HPDE6-E6E7 (cell line): ENCODE measurements around the gene MAPKAPK2.

Source experiments
- DNase-seq: peaks from one replicate; pipeline ENCODE4 v3.0.0; 2011; ENCODE audit warnings: missing footprints; ENCODE audit errors: extremely low spot score

Gene MAPKAPK2

DNA sequence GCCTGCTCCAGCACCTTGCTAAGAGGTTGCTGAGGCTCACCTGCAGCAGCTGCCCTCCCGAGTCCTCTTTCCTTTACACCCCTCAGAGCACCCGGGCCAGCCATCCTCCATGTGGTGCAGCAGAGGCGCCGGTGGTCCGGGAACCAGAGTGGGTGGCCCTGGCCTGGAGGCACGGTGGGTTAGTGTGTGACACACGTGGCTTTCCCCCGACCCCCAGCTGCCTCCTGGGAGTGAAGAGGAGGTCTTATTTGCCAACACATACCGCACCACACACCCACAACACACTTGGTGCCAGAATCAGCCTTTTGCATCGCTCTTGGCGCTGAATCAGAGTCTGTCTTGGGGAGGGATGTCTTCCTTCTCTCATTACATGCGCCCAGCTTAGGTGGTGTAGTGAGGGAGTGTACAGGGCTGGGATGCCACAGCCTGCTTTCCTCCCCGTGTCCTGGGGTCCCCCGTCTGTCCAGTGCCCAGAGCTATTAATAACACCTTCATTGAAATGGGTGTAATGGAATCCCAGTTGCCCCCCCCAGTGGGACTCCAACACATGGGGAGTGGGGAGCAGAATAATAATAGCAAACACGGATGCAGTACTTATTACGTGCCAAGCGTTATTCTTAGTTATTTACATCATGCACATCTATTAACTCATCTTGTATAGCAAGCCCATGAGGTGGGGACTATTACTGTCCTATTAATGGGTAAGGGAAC lies 38.2 kb downstream of the MAPKAPK2 start:
- no peak for DNase-seq

DNA sequence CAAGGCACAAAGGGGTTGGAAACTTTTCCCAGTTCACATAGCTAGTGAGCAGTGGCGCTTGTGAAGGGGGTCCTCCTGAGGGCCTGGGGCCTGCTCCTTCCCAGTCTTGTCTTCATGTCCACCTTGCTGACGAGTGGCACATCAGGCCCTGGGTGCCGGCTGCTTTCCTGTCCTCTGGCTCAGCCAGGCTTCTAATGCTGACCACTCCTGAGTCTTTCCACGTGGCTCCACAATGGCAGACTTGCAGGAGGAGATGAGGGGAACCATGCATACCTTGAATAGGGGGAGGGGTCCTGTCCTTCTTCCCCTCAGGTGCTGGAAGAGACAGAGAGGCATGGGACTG lies 38.7 kb downstream of the MAPKAPK2 start:
- DNase-seq: no peak

DNA sequence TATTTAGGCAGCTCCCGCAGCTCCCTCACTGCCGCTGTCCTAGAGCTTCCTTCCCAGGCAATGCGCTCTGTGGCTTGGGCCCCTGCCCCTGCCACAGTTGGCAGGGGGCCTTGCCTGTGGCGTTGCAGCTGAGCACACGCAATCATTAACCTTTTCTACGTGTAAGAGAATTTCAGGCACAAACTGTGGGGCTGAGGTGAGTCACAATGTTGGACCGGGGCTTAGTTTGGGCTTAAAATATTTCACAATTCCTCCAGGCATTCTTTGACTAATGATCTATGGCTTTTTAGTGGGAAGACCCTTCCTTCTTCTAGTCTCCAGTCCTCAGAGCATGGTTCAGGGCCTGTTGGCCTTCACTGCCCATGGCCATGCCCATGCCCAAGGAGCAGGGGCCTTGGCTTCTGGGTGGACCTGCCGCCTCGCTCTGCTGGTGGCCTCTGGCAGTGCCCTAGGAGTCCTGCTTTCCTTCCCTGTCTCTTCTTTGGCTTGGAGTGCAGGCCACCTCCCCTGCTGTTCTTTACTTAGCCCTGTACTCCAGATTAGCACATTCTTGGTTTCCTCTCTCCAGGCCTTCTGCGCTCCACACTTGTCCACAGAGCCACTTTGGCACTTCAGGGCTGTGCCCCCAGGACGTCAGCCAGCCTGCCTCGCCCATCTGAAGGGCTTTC lies 39.2 kb downstream of the MAPKAPK2 start:
- no peak for DNase-seq

DNA sequence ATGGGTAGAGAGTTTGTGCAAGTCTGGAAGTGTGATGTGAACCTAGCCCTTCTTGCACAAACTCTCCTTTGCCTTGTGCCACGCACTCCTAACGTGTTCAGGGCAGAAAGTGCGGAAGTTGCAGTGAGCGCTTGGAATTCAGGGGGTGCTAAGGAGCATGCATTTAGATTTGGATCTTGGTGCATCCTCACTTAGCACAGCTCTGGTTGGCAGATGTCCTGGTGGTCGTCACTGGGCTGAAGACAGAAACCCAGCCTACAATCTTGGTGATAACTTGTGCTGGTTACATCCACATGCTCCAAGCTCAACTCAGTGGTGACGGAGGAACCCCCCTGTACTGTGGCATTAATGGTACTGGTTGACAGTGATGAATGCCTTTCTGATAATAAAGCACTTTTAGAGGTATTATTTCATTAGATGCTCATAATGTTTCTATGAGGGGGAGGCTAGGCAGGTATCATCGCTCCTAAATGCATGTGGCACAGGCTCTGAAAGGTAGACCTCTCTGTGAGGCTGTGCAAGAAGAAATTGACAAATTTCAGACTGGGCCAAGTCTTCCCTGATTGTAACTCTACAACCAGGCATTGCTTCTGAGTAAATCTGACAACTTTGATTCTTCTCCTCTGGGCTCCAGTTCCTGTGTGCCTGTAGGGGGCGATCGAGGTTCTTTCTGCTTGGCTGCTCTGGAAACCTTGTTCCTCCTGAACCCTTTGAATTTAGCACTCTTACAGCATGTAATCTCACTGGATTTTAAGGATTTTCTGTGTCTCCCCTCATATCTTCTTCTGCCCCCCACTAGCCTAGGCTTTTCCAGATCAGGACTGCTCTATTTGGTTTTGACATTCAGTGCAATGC lies 40.6 kb downstream of the MAPKAPK2 start:
- DNase-seq: no peak

DNA sequence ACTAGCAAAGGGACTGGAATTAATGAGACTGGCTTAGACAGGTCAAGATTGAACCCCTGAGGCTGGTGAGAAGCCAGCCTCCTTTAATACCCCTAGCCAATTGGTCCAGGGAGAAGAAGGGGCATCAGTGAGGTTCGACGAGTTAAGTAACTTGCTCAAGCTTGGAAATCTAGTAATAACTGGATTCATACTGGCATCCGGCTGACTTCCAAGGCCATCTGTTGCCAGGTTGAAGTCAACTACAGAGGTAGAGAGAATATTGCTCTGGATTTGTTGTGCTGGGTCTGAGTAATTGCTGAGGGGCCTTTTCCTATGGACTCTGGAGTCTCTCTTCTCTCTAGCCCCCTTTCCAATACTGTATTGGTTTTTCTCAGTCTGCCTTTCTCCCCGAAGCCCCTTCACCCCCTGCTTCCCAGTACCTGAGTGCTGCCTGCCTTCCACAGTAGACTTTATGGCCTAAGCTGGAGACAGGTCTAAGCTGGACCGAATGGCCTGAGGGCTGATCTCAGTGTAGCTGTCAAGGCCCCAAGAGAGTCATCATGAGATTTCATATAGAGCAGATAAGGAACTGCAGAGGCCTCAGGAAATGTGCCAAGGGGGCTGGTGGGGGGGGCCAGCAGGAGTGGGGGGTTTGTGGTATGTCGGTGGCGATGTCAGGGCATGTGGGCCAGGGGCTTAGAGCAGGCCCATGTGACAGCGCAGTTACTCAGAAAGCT lies 43.4 kb downstream of the MAPKAPK2 start:
- DNase-seq: no peak

DNA sequence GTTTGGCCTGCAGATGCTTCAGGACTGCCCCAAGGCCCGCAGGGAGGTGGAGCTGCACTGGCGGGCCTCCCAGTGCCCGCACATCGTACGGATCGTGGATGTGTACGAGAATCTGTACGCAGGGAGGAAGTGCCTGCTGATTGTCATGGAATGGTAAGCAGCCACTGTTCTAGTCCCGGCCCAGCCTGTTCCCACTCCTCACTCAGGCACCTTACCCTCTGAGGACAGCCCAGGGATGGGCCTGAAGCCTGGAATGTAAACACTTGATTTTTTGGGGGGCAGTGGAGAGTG lies 43.9 kb downstream of the MAPKAPK2 start:
- no peak for DNase-seq

DNA sequence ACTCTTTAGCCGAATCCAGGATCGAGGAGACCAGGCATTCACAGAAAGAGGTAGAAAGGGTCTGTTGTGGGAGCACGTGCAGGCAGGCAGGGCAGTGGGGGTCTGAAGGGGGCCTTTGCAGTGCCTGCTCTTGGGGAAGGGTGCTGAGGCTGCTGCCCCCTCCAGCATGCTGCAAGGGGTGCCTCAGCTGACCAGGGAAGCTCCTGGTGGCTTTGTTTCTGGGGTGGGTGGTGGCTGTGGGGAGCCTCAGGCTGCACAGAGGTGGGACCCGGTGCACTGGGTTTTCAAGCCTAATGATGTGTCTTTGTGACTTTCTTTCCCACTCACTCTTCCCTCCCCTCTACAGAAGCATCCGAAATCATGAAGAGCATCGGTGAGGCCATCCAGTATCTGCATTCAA lies 44.3 kb downstream of the MAPKAPK2 start:
- no peak for DNase-seq

DNA sequence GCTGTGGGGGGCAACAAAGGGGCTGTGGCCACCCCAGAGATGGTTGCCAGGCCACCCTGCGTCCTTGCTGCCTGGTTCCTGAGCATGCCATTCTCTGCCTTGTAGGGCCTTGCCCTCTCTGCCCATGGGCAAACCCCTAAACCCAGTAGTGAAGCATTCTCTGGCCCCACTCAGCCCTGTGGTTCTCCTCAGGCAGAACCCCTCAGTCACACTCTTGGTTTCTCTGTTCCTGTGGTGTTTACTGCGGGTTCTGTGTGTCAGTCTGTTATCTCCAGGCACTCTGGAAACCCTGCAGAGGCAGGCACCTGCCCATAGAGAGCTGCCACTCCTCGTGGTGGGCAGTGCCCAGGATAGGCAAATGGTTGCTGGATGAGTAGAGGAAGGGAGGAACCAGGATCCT lies 44.8 kb downstream of the MAPKAPK2 start:
- no peak for DNase-seq

DNA sequence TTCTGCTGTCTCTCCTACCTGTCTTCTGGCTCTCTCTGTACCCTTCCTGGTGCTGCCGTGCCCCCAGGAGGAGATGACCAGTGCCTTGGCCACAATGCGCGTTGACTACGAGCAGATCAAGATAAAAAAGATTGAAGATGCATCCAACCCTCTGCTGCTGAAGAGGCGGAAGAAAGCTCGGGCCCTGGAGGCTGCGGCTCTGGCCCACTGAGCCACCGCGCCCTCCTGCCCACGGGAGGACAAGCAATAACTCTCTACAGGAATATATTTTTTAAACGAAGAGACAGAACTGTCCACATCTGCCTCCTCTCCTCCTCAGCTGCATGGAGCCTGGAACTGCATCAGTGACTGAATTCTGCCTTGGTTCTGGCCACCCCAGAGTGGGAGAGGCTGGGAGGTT lies 47.8 kb downstream of the MAPKAPK2 start:
- DNase-seq: no peak

DNA sequence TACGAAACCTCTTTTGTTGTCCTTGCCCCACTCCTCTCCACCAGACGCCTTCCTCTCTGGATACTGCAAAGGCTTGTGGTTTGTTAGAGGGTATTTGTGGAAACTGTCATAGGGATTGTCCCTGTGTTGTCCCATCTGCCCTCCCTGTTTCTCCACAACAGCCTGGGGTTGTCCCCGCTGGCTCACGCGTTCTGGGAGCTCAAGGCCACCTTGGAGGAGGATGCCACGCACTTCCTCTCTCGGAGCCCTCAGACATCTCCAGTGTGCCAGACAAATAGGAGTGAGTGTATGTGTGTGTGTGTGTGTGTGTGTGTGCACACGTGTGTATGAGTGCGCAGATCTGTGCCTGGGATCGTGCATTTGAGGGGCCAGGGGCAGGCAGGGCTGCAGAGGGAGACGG lies 48.3 kb downstream of the MAPKAPK2 start:
- DNase-seq: no peak

DNA sequence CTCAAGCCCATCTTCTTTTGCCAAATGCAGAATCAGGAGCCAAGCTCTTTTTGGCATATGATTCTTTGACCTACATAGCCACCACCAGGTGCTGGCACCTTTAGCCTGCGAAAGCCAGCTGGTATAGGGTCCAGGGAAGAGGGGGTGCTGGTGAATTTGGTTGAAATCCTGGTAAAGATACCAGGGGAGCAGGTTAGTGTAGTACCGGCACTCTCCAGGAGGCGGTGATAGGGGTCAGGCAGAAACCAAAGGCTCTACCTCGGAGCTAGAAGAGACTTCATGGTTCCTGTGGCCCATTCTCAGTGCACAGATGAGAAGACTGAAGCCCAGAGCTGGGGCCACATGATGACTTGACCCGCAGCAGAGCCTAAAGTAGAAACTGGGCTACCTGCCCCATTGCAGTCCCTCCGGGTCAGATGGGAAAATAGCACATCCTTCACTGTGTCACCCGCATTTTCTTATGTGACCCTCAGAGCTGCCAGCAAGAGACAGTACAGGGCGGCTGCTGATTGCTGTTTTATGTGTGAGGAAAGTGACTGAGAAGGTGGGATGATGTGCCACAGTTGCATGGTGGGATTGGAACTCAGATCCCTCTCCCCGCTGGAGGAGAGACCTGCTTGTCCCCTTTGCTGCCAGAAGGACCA lies 49.9 kb downstream of the MAPKAPK2 start:
- no peak for DNase-seq

DNA sequence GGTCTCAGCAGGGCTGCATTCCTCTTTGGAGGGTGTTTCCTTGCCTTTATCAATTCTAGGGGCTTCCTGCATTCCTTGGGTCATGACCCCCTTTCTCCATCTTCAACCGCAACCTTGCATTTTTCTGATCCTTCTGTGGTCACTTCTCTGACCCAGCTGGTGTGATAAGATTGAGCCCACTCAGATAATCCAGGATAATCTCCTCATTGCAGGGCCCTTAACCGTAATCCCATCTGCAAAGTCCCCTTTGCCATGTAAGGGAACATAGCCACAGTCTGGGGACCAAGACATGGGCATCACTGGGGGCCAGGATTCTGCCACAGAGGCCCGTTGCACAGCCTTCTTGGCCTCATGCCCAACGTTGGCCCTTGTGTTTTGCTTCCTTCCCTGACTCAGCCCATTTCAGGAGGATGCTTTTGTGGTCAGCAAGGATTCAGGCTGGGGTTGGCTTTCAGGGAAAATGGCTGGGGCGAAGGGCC lies 50.9 kb downstream of the MAPKAPK2 start:
- DNase-seq: no peak

DNA sequence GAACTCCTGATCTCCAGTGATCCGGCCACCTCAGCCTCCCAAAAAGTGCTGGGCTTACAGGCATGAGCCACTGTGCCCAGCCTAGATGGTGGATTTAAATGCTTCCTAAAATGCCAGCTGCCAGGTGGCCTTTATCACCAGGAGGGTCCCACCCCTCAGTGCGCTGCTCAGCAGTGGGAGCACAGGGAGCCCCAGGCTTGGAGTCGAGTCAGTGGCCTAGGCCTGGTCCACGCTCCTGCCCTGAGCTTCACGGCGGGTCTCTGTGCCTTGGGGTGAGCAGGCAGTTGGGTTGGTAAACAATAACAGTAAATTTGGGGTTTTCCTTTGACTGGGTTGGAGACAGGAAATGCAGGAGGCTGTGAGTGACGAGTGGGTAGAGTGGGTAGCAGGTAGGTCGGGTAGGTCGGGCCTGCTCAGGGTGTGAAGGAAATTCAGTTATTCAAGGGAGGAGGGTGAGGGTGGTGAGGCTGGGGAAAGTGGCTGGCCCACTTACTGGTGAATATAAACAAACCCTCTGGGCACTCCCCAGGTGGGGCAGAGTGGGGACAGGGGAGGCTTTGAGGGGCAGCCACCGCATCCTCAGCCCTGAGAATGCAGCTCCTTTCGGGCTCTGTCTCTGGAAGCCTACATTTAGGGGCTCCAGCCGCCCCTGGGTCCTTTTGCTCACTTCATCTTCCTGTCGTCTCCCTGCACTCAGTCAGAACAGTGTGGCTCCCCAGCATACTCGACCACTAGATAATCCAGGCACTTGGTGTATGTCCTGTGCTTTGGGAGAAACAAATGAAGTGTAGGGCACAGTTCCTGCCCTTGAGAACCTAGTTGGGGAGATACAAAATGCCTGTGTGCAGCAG lies 52.4 kb downstream of the MAPKAPK2 start:
- DNase-seq: no peak

DNA sequence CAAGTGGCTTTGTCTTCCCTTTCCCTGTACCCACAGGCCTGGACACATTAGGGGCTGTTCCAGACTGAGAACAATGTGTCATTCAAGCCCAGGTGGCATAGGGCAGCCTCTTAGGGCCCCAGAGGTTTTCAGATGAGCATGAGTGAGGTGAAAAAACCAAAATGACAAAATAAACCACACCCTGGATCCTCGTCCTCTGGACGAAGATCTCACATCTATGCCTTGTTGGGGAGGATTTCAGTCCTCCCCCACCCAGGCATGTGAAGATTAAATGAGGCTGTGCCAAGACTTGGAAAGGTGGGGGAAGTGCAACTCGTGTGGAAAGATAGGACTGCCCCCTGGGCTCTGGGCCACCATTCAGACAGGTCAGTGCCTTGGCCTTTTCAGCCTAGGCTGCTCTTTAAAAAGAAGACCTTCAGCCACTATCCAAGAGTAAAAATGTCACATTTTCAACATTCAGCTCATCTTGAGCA lies 53.1 kb downstream of the MAPKAPK2 start:
- DNase-seq: no peak

DNA sequence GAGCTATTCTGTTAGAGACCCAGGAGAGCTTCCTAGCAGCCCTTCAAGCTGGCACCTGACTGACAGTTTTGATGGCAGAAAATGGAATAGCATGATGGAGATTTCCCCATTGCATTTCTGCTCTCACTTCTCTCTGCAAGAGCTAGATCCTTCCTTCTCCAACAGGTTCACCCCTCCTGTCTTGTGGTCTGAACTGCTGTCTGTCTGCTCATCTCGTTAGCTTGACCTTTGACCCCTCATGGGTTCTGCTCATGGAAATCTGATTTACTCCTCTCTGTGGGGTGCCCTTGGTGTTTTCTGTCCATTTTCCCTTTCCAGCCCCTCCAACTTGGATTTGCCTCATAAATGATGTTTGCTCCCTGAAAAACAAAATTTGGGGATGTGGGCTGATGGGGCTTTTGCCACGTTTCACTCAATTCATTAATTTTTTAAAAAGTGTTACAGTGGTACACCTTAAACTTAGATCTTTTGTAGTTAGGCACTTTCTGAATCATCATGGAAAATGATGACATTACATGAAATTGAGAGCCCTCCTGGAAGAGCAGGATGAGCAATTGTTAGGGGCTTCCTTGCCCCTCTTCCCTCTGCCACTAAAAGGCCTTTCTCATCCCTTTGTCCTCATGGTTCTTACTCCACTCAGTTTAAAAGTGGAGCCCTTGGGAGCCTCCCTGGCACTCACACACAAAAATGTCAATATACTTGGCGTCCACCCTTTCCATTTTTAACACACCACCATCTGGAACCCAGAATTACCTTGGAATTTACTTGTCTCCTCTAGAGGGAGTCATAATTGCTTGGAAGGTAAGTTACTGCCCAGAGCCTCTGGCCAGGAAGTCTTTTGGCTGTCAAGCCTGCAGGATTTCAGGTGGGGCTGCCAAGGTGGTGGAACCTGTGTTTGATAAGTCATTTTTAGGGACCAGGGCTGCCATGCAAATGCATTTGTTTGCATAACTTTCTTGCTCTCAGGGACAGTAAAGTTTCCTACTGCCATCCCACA lies 54.0 kb downstream of the MAPKAPK2 start:
- DNase-seq: peak; percentile 45

DNA sequence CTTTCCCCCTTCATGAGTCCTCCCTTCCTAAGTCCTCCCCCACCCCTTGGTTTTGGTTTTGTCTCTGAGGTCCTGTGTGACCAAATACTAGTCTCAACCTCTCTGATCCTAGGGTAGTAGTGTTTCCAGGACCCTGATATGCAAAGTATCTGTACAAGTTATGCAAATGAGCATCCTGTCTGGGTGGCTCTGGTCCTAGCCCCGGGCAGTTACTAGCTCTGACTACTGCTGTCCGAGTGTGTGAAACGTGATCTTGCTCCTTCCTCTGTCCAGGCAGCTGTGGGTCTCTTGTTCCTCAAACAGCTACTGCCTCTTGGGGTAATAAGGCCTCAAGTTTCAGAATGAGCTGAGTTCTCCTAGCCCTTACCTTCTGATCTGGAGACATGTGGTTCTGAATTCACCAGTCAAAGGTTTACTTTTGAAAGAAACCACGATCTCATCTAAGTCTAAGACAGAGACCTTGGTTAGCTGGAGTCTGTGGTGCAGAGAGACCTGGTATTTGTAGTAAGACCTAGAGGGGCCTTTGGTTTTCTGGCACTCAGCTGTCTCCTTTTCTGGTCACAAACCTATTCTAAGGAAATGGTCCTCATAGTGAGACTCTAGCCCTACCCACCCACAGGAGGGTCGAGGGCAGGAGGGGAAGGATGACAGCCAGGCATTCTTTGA lies 54.8 kb downstream of the MAPKAPK2 start:
- no peak for DNase-seq

DNA sequence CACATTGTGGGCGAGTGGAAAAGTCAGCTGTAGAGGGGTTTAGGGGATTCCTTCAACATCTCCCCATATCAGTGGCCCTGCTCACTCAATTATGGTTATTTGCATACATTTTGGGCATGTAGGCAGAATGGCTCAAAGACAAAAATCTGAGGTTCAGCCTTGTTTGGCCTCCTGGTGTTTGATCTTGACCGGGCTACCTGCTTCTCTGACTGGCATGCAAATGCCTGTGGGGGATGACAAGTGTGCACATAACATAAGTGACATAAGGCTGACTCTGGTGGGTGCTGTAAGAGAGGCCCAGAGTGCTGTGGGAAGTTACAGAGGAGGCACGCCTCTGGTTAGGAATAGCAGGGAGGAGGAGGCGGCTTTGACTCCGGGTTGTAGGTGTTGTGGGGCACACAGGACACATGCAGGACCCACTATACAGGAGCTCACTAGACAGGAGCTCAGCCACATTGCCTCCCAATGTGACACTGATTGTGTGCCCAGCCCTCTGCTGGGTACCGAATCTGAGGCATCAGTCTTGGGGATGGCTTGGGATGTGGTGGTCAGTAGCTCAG lies 56.5 kb downstream of the MAPKAPK2 start:
- DNase-seq: no peak

DNA sequence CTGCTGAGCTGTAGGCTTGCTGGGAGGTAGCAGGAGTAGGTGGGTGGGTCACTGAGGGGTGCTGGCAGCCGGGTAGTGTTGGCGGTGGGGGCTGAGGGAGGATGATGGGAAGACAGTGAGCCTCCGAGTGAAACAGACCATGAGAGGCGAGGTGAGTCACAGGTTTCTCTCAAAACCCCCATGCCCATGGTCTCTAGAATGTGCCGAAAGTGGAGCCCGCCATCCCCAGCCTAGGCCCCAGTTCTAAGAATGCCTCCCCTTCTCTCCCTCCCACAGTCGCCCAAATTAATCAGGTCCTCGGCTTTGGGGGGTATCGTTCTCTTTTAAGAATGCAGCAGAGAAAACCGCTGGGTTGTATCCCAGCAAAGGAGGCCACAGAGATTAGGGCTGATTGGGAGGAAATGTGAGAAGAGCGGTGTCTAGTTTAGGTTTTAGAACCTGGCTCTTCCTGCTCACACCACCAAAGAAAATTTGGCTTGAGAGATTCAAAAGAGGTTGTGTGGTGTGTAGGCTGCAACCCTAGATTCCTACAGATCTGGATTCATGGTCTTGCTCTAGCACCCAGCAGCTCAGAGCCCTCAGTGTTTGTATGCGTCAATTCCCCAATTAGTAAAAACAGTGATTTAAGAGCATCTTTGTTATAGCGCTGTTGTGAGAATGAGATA lies 58.1 kb downstream of the MAPKAPK2 start:
- no peak for DNase-seq
